Lower lobe of right lung (tissue), 2 donors: Measurements from ENCODE around the gene NXPE3. TPM values are rescaled to one million over a fixed set of nuclear protein-coding genes. Genes with fewer than 3 reads are reported as not detected.

Source experiments
- ATAC-seq, 2 donors: fragments of 200-7000 bp; cut with Tn5 transposase; one replicate each; pipeline ENCODE4 v1.9.1; 2020 to 2022; ENCODE audit warnings: mild to moderate bottlenecking in 2 of 2, moderate library complexity in 2 of 2
- DNase-seq: peaks from one replicate; pipeline ENCODE4 v3.0.0-alpha.2; 2020
- H3K27ac ChIP-seq: fragments of 200-600 bp; one replicate; pipeline ENCODE4 v1.8.0; 2022
- H3K27me3 ChIP-seq: fragments of 200-600 bp; one replicate; pipeline ENCODE4 v1.8.0; 2022; ENCODE audit warnings: low read depth
- H3K36me3 ChIP-seq: fragments of 200-600 bp; one replicate; pipeline ENCODE4 v1.8.0; 2022; ENCODE audit warnings: mild to moderate bottlenecking
- H3K4me1 ChIP-seq: fragments of 200-600 bp; one replicate; pipeline ENCODE4 v1.8.0; 2022
- H3K4me3 ChIP-seq: fragments of 200-600 bp; one replicate; pipeline ENCODE4 v1.8.0; 2022; ENCODE audit warnings: mild to moderate bottlenecking
- H3K9me3 ChIP-seq: fragments of 200-600 bp; one replicate; pipeline ENCODE4 v1.8.0; 2022
- CTCF ChIP-seq: fragments of 200-600 bp; IDR thresholded peaks from one replicate; pipeline ENCODE4 v1.8.0; 2022; ENCODE audit warnings: antibody characterized with exemption, mild to moderate bottlenecking
- intact Hi-C: fragments of 100-400 bp; cut with DNase I; formaldehyde crosslinking; loops from one replicate; pipeline ENCODE4 v1.11.0; 2022
- total RNA-seq: library from RNA; stranded (reverse); fragmentation: NEBNext Ultra II Directional; extraction: Animal tissue kit (Norgen Biotek cat#: 25700); gene quantifications from one replicate; pipeline ENCODE4 v1.2.1, GENCODE V29; 2021
- donor health status: DM: no; HTN: yes; CAD: no; lungs with severe emphysema.

NXPE3 gene
- total RNA-seq, 1 donor from 2014 or later: 22.0 TPM

DNA sequence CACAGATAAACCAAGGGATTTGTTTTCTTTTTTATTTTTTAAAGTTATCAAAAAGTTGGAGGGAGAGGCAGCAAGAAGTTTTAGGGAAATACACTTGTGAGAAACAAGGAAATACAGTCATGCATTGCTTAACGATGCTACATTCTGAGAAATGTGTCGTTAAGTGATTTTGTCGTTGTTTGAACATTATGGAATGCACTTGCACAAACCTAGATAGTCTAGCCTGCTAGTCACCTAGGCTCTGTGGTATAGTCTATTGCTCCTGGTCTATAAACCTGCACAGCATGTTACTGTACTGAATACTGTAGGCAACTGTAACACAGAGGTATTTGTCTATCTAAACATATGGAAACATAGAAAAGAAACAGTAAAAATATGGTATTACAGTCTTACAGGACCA lies 68.3 kb downstream of the NXPE3 start:
- H3K36me3 ChIP-seq: peaks cover 8% of the 10 kb centered on the region
- H3K27ac ChIP-seq: peak overlapping the region; percentile 100
- no peaks in the 10 kb centered on the region for H3K9me3 ChIP-seq
- DNase-seq (no peak), ATAC-seq (peak in 1 of 2 donors; percentile 7)
- peaks cover 28% of the 10 kb centered on the region for H3K4me1 ChIP-seq
- intact Hi-C loops: no loop called here
- no peaks in the 10 kb centered on the region for H3K27me3 ChIP-seq
- H3K4me3 ChIP-seq: no peak overlapping the region
- no peak for TF ChIP-seq CTCF

- no peak for TF ChIP-seq CTCF
- DNase-seq: no peak
- intact Hi-C loops: no loop called here
- Histone ChIP-seq H3K9me3 (no peaks in the 10 kb centered on the region), H3K4me1 (peaks cover 38% of the 10 kb centered on the region), H3K4me3 (peak overlapping the region; percentile 89), H3K27ac (peak overlapping the region; percentile 100), H3K27me3 (no peaks in the 10 kb centered on the region), H3K36me3 (peaks cover 18% of the 10 kb centered on the region)
- no peak for ATAC-seq
Observed at GRCh38 chr3:101848326-101848725, 69.3 kb downstream of the NXPE3 start.

DNA sequence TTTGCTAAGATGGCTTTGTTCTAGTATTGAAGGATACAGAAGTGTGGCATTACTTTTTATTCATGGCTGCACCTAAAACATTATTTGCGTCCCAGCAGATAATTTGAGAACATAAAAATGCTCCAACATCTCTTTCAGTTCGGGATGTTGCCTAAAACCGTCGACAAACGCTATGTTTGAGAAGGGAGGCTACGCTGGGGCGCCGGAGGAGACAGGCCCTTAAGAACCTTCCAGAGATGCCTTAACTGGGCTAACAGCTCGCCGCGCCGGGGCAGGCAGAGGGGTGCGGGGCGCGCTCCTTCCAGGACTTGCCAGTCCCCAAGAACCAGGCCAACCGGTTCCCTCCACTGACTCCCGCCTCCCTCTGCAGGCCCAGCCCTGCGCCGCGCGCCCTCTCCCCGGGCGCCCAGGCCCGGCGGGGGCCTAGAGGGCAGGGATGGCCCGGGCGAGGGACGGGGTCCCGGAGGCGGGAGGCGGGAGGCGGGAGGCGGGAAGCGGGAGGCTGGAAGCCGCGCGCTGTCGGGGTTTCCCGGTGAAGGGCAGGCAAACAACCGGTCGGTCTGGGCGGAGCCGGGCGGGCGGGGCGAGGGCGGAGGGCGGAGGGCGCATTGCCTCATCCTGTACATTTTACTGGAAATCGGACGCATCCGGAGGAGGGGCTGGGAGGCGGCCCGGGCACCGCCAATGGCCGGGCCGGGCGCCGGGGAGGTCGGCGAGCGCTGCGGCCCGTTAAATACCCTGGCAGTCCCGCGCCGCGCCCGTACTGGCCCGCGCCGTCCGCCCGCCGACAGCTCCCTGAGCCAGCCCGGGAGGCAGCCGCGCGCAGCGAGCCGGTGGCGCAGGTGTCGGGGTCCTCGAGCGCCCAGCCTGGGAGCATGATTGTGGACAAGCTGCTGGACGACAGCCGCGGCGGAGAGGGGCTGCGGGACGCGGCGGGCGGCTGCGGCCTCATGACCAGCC lies 70.0 kb downstream of the NXPE3 start, which contains the start of gene NFKBIZ:
NFKBIZ (plus strand) TSS at position 761 of the 960 bp plus-strand sequence; CDS start at position 876, 115 bp downstream.
- peak within 1 kb of the TSS; percentile 100 for H3K27ac ChIP-seq
- H3K27me3 ChIP-seq: no peaks in the 10 kb centered on the region
- TF ChIP-seq CTCF: no peak
- H3K9me3 ChIP-seq: no peaks in the 10 kb centered on the region
- peak within 1 kb of the TSS; percentile 89 for H3K4me3 ChIP-seq
- DNase-seq: peak; percentile 97
- peak; percentile 91 to 96 for ATAC-seq
- H3K36me3 ChIP-seq: peaks cover 25% of the 10 kb centered on the region
- intact Hi-C loops: no loop called here
- H3K4me1 ChIP-seq: peaks cover 46% of the 10 kb centered on the region

GRCh38 chr3:101849714-101850245 lies 70.8 kb downstream of the NXPE3 start:
- no peak for TF ChIP-seq CTCF
- no peaks in the 10 kb centered on the region for H3K9me3 ChIP-seq
- intact Hi-C loops: no loop called here

GRCh38 chr3:101850246-101851051 lies 71.4 kb downstream of the NXPE3 start:
- peaks cover 60% of the 10 kb centered on the region for H3K4me1 ChIP-seq
- no peak for TF ChIP-seq CTCF
- no peak for DNase-seq
- no peaks in the 10 kb centered on the region for H3K9me3 ChIP-seq
- intact Hi-C loops: no loop called here
- peak overlapping the region; percentile 89 for H3K4me3 ChIP-seq
- H3K27me3 ChIP-seq: no peaks in the 10 kb centered on the region
- peak overlapping the region; percentile 100 for H3K27ac ChIP-seq
- no peak for ATAC-seq
- peaks cover 39% of the 10 kb centered on the region for H3K36me3 ChIP-seq

More at GRCh38 chr3:101849714-101850245, 70.8 kb downstream of the NXPE3 start:
- H3K4me1 ChIP-seq: peaks cover 53% of the 10 kb centered on the region
- no peaks in the 10 kb centered on the region for H3K27me3 ChIP-seq
- DNase-seq: peak; percentile 76
- ATAC-seq: peak; percentile 47
- peak overlapping the region; percentile 89 for H3K4me3 ChIP-seq
- peaks cover 33% of the 10 kb centered on the region for H3K36me3 ChIP-seq
- peak overlapping the region; percentile 100 for H3K27ac ChIP-seq
